ENCODE measurements around the gene HMGXB4. TPM values are rescaled to one million over a fixed set of nuclear protein-coding genes. Genes with fewer than 3 reads are reported as not detected.

HMGXB4 gene
- total and polyA plus RNA-seq, 2 of the 13 experiments (the other 11 are each of a cell fraction or from before 2014, with no cell fraction given) = 13.9 to 16.3 TPM

DNA sequence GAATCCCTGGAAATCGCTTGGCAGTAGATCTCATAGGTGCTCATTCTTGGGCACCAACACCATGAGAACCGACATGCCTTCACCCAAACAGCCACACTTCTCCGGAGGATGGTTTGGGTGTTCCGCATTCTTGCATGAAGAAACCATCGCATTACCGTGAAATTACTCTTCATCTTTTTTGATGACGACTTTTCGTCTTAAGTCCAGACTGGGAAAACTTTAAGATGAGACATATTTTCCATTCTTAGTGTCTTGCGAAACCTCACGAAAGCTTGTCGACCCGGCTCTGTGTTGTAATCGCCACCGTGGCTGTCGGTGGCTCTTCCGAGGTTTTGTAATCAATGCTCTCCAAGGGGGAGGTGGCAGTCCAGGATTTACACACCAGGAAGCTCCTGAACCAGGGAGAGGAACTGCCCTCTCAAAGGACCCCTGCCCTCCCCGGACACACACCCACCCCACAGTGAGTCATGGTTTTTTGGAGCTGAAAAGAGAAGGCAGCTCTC, 44.1 kb downstream of the HMGXB4 start (continued):
- TF ChIP-seq, protein P1, sequence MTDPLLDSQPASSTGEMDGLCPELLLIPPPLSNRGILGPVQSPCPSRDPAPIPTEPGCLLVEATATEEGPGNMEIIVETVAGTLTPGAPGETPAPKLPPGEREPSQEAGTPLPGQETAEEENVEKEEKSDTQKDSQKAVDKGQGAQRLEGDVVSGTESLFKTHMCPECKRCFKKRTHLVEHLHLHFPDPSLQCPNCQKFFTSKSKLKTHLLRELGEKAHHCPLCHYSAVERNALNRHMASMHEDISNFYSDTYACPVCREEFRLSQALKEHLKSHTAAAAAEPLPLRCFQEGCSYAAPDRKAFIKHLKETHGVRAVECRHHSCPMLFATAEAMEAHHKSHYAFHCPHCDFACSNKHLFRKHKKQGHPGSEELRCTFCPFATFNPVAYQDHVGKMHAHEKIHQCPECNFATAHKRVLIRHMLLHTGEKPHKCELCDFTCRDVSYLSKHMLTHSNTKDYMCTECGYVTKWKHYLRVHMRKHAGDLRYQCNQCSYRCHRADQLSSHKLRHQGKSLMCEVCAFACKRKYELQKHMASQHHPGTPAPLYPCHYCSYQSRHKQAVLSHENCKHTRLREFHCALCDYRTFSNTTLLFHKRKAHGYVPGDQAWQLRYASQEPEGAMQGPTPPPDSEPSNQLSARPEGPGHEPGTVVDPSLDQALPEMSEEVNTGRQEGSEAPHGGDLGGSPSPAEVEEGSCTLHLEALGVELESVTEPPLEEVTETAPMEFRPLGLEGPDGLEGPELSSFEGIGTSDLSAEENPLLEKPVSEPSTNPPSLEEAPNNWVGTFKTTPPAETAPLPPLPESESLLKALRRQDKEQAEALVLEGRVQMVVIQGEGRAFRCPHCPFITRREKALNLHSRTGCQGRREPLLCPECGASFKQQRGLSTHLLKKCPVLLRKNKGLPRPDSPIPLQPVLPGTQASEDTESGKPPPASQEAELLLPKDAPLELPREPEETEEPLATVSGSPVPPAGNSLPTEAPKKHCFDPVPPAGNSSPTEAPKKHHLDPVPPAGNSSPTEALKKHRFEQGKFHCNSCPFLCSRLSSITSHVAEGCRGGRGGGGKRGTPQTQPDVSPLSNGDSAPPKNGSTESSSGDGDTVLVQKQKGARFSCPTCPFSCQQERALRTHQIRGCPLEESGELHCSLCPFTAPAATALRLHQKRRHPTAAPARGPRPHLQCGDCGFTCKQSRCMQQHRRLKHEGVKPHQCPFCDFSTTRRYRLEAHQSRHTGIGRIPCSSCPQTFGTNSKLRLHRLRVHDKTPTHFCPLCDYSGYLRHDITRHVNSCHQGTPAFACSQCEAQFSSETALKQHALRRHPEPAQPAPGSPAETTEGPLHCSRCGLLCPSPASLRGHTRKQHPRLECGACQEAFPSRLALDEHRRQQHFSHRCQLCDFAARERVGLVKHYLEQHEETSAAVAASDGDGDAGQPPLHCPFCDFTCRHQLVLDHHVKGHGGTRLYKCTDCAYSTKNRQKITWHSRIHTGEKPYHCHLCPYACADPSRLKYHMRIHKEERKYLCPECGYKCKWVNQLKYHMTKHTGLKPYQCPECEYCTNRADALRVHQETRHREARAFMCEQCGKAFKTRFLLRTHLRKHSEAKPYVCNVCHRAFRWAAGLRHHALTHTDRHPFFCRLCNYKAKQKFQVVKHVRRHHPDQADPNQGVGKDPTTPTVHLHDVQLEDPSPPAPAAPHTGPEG (CRISPR knock-in tag; IDR thresholded peaks at IDR 0.05) = no peak
- TF ChIP-seq ZNF572 (CRISPR knock-in tag; IDR thresholded peaks at IDR 0.05) = no peak
- no peak for TF ChIP-seq TBP (CRISPR knock-in tag; IDR thresholded peaks at IDR 0.05)
- no peak for TF ChIP-seq ZNF577 (CRISPR knock-in tag; IDR thresholded peaks at IDR 0.05; ENCODE audit: borderline replicate concordance, low read depth)
- TF ChIP-seq ZC3H4 (CRISPR knock-in tag; IDR thresholded peaks at IDR 0.05; ENCODE audit: borderline replicate concordance) = no peak
- no peak for TF ChIP-seq POLR2AphosphoS2 (IDR thresholded peaks at IDR 0.05; ENCODE audit: low read depth, low read length)
- TF ChIP-seq, protein P2, sequence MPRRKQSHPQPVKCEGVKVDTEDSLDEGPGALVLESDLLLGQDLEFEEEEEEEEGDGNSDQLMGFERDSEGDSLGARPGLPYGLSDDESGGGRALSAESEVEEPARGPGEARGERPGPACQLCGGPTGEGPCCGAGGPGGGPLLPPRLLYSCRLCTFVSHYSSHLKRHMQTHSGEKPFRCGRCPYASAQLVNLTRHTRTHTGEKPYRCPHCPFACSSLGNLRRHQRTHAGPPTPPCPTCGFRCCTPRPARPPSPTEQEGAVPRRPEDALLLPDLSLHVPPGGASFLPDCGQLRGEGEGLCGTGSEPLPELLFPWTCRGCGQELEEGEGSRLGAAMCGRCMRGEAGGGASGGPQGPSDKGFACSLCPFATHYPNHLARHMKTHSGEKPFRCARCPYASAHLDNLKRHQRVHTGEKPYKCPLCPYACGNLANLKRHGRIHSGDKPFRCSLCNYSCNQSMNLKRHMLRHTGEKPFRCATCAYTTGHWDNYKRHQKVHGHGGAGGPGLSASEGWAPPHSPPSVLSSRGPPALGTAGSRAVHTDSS (CRISPR knock-in tag; conservative IDR thresholded peaks at IDR 0.05) = no peak
- TF ChIP-seq, protein P3, sequence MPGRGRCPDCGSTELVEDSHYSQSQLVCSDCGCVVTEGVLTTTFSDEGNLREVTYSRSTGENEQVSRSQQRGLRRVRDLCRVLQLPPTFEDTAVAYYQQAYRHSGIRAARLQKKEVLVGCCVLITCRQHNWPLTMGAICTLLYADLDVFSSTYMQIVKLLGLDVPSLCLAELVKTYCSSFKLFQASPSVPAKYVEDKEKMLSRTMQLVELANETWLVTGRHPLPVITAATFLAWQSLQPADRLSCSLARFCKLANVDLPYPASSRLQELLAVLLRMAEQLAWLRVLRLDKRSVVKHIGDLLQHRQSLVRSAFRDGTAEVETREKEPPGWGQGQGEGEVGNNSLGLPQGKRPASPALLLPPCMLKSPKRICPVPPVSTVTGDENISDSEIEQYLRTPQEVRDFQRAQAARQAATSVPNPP (CRISPR knock-in tag; IDR thresholded peaks at IDR 0.05) = no peak
- no peak for TF ChIP-seq ZNF263 (CRISPR knock-in tag; IDR thresholded peaks at IDR 0.05)
- no peak for TF ChIP-seq ZNF780A (CRISPR knock-in tag; IDR thresholded peaks at IDR 0.05)
- no peak for TF ChIP-seq ZNF121 (CRISPR knock-in tag; IDR thresholded peaks at IDR 0.05)
- TF ChIP-seq ZNF512B (CRISPR knock-in tag; IDR thresholded peaks at IDR 0.05; ENCODE audit: borderline replicate concordance) = no peak
- no peak for TF ChIP-seq ZNF549 (CRISPR knock-in tag; IDR thresholded peaks at IDR 0.05)
- TF ChIP-seq ZNF564 (CRISPR knock-in tag; IDR thresholded peaks at IDR 0.05) = no peak
- TF ChIP-seq MTA1 (CRISPR knock-in tag; IDR thresholded peaks at IDR 0.05; ENCODE audit: borderline replicate concordance) = no peak
- TF ChIP-seq, protein P4, sequence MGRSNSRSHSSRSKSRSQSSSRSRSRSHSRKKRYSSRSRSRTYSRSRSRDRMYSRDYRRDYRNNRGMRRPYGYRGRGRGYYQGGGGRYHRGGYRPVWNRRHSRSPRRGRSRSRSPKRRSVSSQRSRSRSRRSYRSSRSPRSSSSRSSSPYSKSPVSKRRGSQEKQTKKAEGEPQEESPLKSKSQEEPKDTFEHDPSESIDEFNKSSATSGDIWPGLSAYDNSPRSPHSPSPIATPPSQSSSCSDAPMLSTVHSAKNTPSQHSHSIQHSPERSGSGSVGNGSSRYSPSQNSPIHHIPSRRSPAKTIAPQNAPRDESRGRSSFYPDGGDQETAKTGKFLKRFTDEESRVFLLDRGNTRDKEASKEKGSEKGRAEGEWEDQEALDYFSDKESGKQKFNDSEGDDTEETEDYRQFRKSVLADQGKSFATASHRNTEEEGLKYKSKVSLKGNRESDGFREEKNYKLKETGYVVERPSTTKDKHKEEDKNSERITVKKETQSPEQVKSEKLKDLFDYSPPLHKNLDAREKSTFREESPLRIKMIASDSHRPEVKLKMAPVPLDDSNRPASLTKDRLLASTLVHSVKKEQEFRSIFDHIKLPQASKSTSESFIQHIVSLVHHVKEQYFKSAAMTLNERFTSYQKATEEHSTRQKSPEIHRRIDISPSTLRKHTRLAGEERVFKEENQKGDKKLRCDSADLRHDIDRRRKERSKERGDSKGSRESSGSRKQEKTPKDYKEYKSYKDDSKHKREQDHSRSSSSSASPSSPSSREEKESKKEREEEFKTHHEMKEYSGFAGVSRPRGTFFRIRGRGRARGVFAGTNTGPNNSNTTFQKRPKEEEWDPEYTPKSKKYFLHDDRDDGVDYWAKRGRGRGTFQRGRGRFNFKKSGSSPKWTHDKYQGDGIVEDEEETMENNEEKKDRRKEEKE (IDR thresholded peaks at IDR 0.05) = no peak

Data from HepG2 (cell line).